ENCODE results near the gene PCSK9. TPM values are rescaled to one million over a fixed set of nuclear protein-coding genes. Genes with fewer than 3 reads are reported as not detected.
A peak's percentile ranks its signal among the peaks of the same experiment; 100 is the strongest.

Gene PCSK9
- total RNA-seq, 2 experiments from 2014 or later, result not detected

GRCh38 chr1:55064861-55065263 lies 25.5 kb downstream of the PCSK9 start:
- intact Hi-C loops (cut with micrococcal nuclease), result no loop called here
- peaks cover 22% of the 10 kb centered on the region for H3K36me3 Mint-ChIP-seq
- POLR2A ChIA-PET, result no interaction called here
- H3K4me1 Mint-ChIP-seq (ENCODE audit: low read depth), result peaks cover 7% of the 10 kb centered on the region
- no peak overlapping the region for H3K4me3 Mint-ChIP-seq
- no peaks in the 10 kb centered on the region for H3K9me3 Mint-ChIP-seq
- no peak overlapping the region for H3K27ac Mint-ChIP-seq
- CTCF ChIA-PET, result interaction anchor here (1.5 kb wide), 1 partner anchor 10 kb away, joined by 6 read pairs; no protein-coding TSS in a partner anchor
- DNase-seq, result no peak
- H3K27me3 Mint-ChIP-seq, result no peaks in the 10 kb centered on the region

- Mint-ChIP-seq H3K4me1 (ENCODE audit: low read depth) (peaks cover 4% of the 10 kb centered on the region), H3K9me3 (no peaks in the 10 kb centered on the region), H3K36me3 (peaks cover 30% of the 10 kb centered on the region), H3K4me3 (no peak overlapping the region), H3K27ac (no peak overlapping the region), H3K27me3 (no peaks in the 10 kb centered on the region)
- intact Hi-C loops (cut with micrococcal nuclease), result no loop called here
- no peak for DNase-seq
- CTCF ChIA-PET, result interaction anchor here (0.6 to 0.7 kb wide), 2 partner anchors 36 to 114 kb away, joined by 3 to 5 read pairs; no protein-coding TSS in a partner anchor
- POLR2A ChIA-PET, result no interaction called here
These were observed 26.3 kb downstream of the PCSK9 start for GRCh38 chr1:55065648-55066047.

- Mint-ChIP-seq H3K4me3 (no peak overlapping the region), H3K27me3 (no peaks in the 10 kb centered on the region), H3K9me3 (no peaks in the 10 kb centered on the region), H3K4me1 (ENCODE audit: low read depth) (peaks cover 5% of the 10 kb centered on the region), H3K36me3 (peaks cover 45% of the 10 kb centered on the region), H3K27ac (no peak overlapping the region)
- intact Hi-C loops (cut with micrococcal nuclease), result no loop called here
- POLR2A ChIA-PET, result no interaction called here
- no peak for DNase-seq
- CTCF ChIA-PET, result no interaction called here
These were observed 27.9 kb downstream of the PCSK9 start for GRCh38 chr1:55067022-55067778.

- Mint-ChIP-seq H3K9me3 (no peaks in the 10 kb centered on the region), H3K4me1 (ENCODE audit: low read depth) (peaks cover 11% of the 10 kb centered on the region), H3K27me3 (no peaks in the 10 kb centered on the region), H3K36me3 (peaks cover 52% of the 10 kb centered on the region), H3K4me3 (no peak overlapping the region), H3K27ac (no peak overlapping the region)
- intact Hi-C loops (cut with micrococcal nuclease), result no loop called here
- DNase-seq, result no peak
- POLR2A ChIA-PET, result no interaction called here
- CTCF ChIA-PET, result no interaction called here
These were observed 28.6 kb downstream of the PCSK9 start for GRCh38 chr1:55067914-55068313.

- H3K9me3 Mint-ChIP-seq, result no peaks in the 10 kb centered on the region
- CTCF ChIA-PET, result no interaction called here
- no peak overlapping the region for H3K27ac Mint-ChIP-seq
- DNase-seq, result no peak
- POLR2A ChIA-PET, result no interaction called here
- H3K27me3 Mint-ChIP-seq, result no peaks in the 10 kb centered on the region
- intact Hi-C loops (cut with micrococcal nuclease), result no loop called here
- H3K36me3 Mint-ChIP-seq, result peaks cover 54% of the 10 kb centered on the region
- H3K4me1 Mint-ChIP-seq (ENCODE audit: low read depth), result peaks cover 17% of the 10 kb centered on the region
- H3K4me3 Mint-ChIP-seq, result no peak overlapping the region
These were observed 29.3 kb downstream of the PCSK9 start for GRCh38 chr1:55068638-55069037.

GRCh38 chr1:55069280-55069679 lies 29.9 kb downstream of the PCSK9 start:
- POLR2A ChIA-PET, result no interaction called here
- no peak overlapping the region for H3K27ac Mint-ChIP-seq
- H3K9me3 Mint-ChIP-seq, result no peaks in the 10 kb centered on the region
- no peak overlapping the region for H3K4me3 Mint-ChIP-seq
- peaks cover 22% of the 10 kb centered on the region for H3K4me1 Mint-ChIP-seq (ENCODE audit: low read depth)
- intact Hi-C loops (cut with micrococcal nuclease), result no loop called here
- no peak for DNase-seq
- peaks cover 58% of the 10 kb centered on the region for H3K36me3 Mint-ChIP-seq
- H3K27me3 Mint-ChIP-seq, result no peaks in the 10 kb centered on the region
- CTCF ChIA-PET, result no interaction called here

GRCh38 chr1:55070293-55071164 lies 31.2 kb downstream of the PCSK9 start:
- intact Hi-C loops (cut with micrococcal nuclease), result no loop called here
- Mint-ChIP-seq H3K4me3 (no peak overlapping the region), H3K9me3 (no peaks in the 10 kb centered on the region), H3K27me3 (no peaks in the 10 kb centered on the region), H3K4me1 (ENCODE audit: low read depth) (peaks cover 22% of the 10 kb centered on the region), H3K36me3 (peaks cover 67% of the 10 kb centered on the region), H3K27ac (no peak overlapping the region)
- no peak for DNase-seq
- ChIA-PET CTCF (no interaction called here), POLR2A (no interaction called here)

- intact Hi-C loops (cut with micrococcal nuclease), result no loop called here
- peak overlapping the region; percentile 57 for H3K27ac Mint-ChIP-seq
- ChIA-PET POLR2A (no interaction called here), CTCF (interaction anchor here (0.7 to 1.4 kb wide), 3 partner anchors 8 to 72 kb away, joined by 3 to 5 read pairs (median 3); no protein-coding TSS in a partner anchor)
- H3K27me3 Mint-ChIP-seq, result no peaks in the 10 kb centered on the region
- no peak overlapping the region for H3K4me3 Mint-ChIP-seq
- peak; percentile 24 for DNase-seq
- H3K36me3 Mint-ChIP-seq, result peaks cover 65% of the 10 kb centered on the region
- H3K4me1 Mint-ChIP-seq (ENCODE audit: low read depth), result peaks cover 22% of the 10 kb centered on the region
- H3K9me3 Mint-ChIP-seq, result no peaks in the 10 kb centered on the region
These were observed 32.1 kb downstream of the PCSK9 start for GRCh38 chr1:55071477-55071876.

- peak; percentile 55 for DNase-seq
- ChIA-PET POLR2A (interaction anchor here (0.8 kb wide), 1 partner anchor 14 kb away, joined by 3 read pairs; no protein-coding TSS in a partner anchor), CTCF (interaction anchor here (0.6 to 1.8 kb wide), 3 partner anchors 10 to 1512 kb away, joined by 4 to 6 read pairs (median 5); no protein-coding TSS in a partner anchor)
- Mint-ChIP-seq H3K27ac (peak overlapping the region; percentile 91), H3K4me1 (ENCODE audit: low read depth) (peaks cover 22% of the 10 kb centered on the region), H3K36me3 (peaks cover 63% of the 10 kb centered on the region), H3K4me3 (no peak overlapping the region), H3K27me3 (no peaks in the 10 kb centered on the region), H3K9me3 (no peaks in the 10 kb centered on the region)
- intact Hi-C loops (cut with micrococcal nuclease), result loop anchor here (1.0 kb wide), 3 partner anchors 55 to 204 kb away; no protein-coding TSS in a partner anchor
These were observed 34.0 kb downstream of the PCSK9 start for GRCh38 chr1:55073187-55073916.

GRCh38 chr1:55074455-55074854 lies 35.1 kb downstream of the PCSK9 start:
- ChIA-PET CTCF (interaction anchor here (0.6 to 1.8 kb wide), 3 partner anchors 10 to 130 kb away, joined by 3 to 6 read pairs (median 6); no protein-coding TSS in a partner anchor), POLR2A (no interaction called here)
- no peak for DNase-seq
- intact Hi-C loops (cut with micrococcal nuclease), result no loop called here
- peaks cover 22% of the 10 kb centered on the region for H3K4me1 Mint-ChIP-seq (ENCODE audit: low read depth)
- H3K27ac Mint-ChIP-seq, result no peak overlapping the region
- H3K27me3 Mint-ChIP-seq, result no peaks in the 10 kb centered on the region
- no peaks in the 10 kb centered on the region for H3K9me3 Mint-ChIP-seq
- H3K4me3 Mint-ChIP-seq, result no peak overlapping the region
- H3K36me3 Mint-ChIP-seq, result peaks cover 56% of the 10 kb centered on the region

GRCh38 chr1:55076356-55076755 lies 37.0 kb downstream of the PCSK9 start:
- POLR2A ChIA-PET, result no interaction called here
- Mint-ChIP-seq H3K27me3 (no peaks in the 10 kb centered on the region), H3K4me3 (no peak overlapping the region), H3K4me1 (ENCODE audit: low read depth) (peaks cover 22% of the 10 kb centered on the region), H3K27ac (no peak overlapping the region), H3K36me3 (peaks cover 48% of the 10 kb centered on the region), H3K9me3 (no peaks in the 10 kb centered on the region)
- no peak for DNase-seq
- CTCF ChIA-PET, result interaction anchor here (1.4 kb wide), 1 partner anchor 131 kb away, joined by 3 read pairs; no protein-coding TSS in a partner anchor
- intact Hi-C loops (cut with micrococcal nuclease), result no loop called here

GRCh38 chr1:55078470-55078869 lies 39.1 kb downstream of the PCSK9 start:
- POLR2A ChIA-PET, result no interaction called here
- Mint-ChIP-seq H3K9me3 (no peaks in the 10 kb centered on the region), H3K4me3 (no peak overlapping the region), H3K27ac (no peak overlapping the region), H3K27me3 (no peaks in the 10 kb centered on the region), H3K4me1 (ENCODE audit: low read depth) (peaks cover 6% of the 10 kb centered on the region), H3K36me3 (peaks cover 43% of the 10 kb centered on the region)
- CTCF ChIA-PET, result no interaction called here
- intact Hi-C loops (cut with micrococcal nuclease), result no loop called here
- no peak for DNase-seq
